HG02588 (cell line): ENCODE data around the gene KATNB1.
"Not testable (repeated sequence)": the region's sequence is repeated elsewhere in the genome, so short reads cannot be mapped to it uniquely, and the experiment has no call there.

Experiments
- ATAC-seq: cut with Tn5 transposase; IDR thresholded peaks from one replicate; pipeline ENCODE4 v1.9.1; 2021; ENCODE audit warnings: mild to moderate bottlenecking, moderate library complexity; ENCODE audit not compliant: unreplicated experiment

Gene KATNB1

DNA sequence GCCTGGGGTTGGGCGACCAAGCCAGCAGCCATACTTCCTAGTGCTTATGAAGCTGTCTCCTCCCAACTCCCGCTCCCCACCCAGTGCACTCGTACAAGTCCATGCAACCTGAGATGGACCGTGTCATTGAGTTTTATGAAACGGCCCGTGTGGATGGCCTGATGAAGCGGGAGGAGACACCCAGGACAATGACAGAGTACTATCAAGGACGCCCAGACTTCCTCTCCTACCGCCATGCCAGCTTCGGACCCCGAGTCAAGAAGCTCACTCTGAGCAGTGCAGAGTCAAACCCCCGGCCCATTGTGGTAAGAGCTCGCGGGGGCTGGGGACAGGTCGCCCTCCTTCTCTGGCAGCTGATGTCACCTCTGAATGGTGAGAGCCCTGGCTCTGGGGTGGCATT lies 11.0 kb upstream of the KATNB1 start:
- ATAC-seq, result no peak

DNA sequence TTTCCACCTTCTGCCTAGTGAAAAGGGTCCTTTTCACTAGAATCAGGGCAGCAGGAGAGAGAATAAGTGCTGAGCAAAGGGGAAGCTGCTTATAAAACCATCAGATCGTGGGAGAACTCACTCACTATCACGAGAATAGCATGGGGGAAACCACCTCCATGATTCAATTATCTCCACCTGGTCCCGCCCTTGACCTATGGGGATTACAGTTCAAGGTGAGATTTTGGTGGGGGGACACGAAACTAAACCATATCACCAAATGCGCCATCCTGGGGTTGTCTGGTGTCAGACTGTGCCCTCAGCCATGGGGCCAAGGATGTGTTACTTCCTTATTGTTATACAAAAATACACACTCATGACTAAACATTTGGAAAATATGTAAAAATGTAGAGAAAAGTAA lies 10.4 kb upstream of the KATNB1 start:
- no peak for ATAC-seq

DNA sequence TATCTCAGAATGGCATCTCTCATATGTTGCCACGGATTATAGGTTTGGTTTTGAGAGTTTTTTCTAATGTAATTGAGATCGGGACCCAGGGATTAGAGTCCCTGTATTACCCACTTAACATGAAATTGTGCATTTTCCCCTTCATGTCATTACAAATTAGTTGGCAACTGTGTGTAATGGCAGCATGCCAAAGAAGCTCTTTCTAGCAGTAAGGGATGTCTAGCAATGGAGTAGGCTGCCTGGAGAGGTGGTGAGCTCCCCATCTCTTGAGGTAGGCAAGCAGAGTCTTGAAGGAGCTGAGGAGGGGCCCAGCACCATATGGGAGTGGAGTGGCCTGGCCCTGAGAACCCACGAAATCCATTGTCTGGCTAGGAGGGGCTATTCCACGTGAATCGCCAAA lies 10.0 kb upstream of the KATNB1 start:
- no peak for ATAC-seq

DNA sequence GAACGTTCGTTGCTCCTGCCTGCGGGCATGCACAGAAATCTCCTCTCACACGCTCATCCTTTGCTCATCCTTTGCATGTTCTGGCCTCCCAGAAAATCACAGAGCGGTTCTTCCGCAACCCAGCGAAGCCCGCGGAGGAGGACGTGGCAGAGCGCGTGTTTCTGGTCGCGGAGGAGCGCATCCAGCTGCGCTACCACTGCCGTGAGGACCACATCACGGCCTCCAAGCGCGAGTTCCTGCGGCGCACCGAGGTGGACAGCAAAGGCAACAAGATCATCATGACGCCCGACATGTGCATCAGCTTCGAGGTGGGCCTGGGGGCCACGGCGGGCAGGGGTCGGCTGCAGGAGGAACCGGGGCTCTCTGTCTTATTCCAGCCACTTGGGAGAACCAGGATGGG lies 9.6 kb upstream of the KATNB1 start:
- no peak for ATAC-seq

DNA sequence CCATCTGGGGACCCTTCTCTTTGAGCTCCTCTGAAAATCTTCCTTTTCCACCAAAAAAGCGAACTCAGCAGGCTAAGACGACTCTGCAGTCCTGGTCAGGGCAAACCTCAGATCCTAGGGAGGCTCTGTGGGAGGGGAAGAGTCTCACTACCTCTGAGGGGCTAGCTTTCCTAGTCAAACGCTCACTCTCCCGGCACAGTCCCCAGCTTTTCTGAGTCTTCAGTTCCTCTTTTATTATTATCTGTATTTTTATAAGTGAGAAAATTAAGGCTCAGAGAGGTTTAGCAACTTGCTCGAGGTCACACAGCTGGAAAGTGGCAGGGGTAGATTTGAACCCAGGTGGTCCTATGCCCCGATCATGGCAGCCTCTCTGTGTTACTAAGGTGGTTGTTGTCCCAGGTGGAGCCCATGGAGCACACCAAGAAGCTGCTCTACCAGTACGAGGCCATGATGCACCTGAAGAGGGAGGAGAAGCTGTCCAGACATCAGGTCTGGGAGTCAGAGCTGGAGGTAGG lies 9.1 kb upstream of the KATNB1 start:
- ATAC-seq, result no peak

DNA sequence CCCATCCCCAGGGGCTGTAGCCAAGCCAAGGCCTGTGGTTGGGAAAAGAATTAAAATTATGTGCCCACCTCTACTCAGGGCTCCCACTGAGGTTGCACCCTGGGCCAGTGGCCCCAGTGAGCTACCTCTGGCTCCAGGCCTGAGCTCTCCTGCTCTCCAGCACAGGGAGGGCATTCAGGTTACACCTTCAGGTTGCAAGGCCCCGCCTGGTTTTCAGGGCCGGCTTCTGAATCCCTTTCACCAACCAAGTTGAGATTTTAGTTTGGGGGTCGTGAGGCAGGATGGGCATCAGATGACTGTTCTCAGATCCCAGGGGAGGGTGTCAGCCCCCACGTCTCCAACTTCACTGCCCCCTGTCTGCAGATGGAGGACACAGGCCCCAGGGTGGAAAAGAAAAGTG lies 8.0 kb upstream of the KATNB1 start:
- ATAC-seq, result no peak

DNA sequence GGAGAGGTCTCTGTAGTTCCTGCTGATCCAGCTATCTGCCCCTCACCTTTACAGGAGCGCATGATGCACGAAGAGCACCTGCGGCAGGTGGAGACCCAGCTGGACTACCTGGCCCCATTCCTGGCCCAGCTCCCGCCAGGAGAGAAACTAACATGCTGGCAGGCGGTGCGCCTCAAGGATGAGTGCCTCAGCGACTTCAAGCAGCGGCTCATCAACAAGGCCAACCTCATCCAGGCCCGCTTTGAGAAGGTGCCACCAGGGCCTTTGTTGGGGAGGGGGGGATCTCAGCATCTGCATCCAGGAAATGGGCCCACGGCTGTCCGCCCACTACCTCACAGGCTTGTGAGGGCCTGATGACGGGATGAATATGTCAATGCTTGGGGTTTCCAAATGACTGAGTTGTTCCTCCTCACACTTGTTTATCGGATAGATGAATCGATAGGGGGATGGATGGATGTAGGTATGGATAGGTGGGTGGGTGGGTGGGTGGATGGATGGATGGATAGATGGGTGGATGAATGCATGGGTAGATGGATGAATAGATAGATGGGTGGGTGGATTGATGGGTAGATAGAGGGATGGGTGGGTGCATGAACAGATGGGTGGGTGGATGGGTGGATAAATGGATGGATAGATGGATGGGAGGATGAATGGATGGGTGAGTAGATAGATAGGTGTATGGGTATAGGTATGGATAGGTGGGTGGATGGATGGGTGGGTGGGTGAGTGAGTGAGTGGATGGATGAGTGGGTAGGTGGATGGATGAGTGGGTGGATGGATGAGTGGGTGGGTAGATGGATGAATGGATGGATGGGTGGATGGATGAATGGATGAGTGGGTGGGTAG lies 7.0 kb upstream of the KATNB1 start:
- ATAC-seq, result no peak

DNA sequence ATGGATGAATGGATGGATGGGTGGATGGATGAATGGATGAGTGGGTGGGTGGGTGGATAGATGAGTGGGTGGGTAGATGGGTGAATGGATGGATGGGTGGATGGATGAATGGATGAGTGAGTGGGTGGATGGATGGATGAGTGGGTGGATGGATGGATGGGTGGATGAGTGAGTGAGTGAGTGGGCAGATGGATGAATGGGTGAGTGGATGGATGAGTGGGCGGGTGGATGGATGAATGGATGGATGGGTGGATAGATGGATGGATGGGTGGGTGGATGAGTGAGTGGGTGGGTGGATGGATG lies 6.4 kb upstream of the KATNB1 start:
- no peak for ATAC-seq

DNA sequence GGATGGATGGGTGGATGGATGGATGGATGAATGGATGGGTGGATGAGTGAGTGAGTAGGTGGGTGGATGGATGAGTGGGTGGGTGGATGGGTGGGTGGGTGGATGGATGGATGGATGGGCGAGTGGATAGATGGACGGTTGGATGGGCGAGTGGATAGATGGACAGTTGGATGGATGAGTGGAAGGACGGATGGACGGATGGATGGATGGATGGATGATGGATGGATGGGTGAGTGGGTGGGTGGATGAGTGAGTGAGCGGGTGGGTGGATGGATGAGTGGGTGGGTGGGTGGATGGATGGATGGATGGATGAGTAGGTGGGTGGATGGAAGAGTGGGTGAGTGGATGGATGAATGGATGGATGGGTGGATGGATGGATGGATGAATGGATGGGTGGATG lies 5.7 kb upstream of the KATNB1 start:
- ATAC-seq, result not testable (repeated sequence)

DNA sequence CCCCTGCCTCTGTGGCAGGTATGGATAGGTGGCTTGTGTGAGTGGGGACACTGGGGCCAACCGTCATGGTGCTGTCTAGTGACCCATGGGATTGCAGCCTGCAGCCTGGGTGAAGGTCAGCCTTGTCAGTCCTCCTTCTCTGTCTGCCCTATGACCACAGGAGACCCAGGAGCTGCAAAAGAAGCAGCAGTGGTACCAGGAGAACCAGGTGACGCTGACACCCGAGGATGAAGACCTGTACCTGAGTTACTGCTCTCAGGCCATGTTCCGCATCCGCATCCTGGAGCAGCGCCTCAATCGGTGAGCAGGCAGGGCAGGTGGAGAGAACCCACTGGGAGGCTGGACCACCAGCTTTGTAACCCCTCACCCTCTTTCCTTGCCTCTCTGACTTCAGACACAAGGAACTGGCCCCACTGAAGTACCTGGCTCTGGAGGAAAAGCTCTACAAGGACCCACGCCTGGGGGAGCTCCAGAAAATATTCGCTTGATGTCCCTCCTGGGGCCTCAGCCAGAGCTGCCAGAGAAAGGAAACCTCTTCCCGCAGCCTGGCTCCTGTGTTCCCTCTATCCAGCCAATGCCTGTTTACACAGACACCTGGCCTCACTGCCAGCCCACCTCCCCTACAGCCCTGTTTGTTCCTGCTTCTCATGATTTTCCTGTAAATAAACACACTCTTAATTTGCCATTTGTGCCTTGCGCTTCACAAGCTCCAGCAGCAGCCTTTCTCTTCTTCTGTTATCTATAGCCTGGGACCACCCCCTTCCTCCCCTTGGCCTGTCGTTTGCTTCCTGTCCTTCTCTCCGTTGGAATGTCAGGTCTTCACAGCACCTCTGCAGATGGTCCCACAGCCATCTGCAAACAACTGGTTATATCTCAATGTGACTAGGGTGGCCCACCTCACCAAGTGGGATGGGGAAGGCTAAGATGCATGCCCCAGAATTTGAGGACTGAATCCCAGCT lies 4.5 kb upstream of the KATNB1 start:
- ATAC-seq, result no peak

DNA sequence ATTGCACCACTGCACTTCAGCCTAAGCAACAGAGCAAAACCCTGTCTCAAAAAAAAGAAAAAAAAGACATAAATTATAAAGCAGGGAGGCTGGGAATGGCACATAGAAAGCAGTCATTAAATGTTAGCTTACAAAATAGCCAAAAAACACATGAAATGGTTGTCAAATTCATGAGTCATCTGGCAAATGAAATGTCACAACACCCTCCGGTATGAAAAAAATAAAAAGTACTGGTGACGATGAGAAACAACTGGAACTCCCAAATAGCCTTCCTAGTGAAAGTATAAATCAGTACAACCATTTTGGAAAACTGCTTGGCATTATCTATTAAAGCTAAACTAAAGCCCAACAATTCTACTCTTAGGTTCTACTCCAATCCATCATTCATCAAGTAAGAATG lies 3.5 kb upstream of the KATNB1 start:
- no peak for ATAC-seq

DNA sequence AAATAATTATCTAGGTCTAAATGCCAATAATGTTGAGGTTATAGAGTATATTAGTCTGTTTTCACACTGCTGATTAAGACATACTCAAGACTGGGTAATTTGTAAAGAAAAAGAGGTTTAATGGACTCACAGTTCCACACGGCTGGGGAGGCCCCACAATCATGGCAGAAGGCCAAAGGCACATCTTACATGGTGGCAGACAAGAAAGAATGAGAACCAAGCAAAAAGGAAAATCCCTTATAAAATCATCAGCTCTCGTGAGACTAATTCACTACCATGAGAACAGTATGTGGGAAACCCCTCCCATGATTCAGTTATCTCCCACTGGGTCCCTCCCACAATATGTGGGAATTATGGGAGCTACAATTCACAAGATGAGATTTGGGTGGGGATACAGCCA lies 2.9 kb upstream of the KATNB1 start:
- ATAC-seq, result no peak

DNA sequence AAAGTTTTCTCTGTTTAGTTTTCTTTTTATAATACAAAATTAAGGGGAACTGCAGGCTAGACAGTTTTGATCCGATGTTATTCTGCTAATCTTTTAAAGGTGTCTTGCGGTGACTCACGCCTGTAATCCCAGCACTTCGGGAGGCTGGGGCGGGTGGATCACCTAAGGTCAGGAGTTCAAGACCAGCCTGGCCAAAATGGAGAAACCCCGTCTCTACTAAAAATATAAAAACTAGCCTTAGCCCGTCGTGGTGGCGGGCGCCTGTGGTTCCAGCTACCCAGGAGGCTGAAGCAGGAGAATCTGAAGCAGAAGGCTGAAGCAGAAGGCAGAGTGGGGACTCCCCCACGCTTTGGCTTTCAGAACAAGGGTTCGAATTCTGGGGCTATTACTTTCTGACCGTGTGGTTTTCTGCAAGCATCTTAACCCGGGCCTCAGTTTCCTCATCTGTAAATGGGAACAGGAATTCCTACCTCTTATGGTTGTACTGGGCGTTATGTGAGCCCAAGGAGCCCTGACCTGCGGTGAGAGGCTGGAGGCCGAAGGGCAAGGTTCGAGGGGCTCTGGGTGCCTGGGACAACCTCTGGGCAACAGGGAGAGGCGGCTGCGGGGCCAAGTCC lies 1.2 kb upstream of the KATNB1 start:
- no peak for ATAC-seq

DNA sequence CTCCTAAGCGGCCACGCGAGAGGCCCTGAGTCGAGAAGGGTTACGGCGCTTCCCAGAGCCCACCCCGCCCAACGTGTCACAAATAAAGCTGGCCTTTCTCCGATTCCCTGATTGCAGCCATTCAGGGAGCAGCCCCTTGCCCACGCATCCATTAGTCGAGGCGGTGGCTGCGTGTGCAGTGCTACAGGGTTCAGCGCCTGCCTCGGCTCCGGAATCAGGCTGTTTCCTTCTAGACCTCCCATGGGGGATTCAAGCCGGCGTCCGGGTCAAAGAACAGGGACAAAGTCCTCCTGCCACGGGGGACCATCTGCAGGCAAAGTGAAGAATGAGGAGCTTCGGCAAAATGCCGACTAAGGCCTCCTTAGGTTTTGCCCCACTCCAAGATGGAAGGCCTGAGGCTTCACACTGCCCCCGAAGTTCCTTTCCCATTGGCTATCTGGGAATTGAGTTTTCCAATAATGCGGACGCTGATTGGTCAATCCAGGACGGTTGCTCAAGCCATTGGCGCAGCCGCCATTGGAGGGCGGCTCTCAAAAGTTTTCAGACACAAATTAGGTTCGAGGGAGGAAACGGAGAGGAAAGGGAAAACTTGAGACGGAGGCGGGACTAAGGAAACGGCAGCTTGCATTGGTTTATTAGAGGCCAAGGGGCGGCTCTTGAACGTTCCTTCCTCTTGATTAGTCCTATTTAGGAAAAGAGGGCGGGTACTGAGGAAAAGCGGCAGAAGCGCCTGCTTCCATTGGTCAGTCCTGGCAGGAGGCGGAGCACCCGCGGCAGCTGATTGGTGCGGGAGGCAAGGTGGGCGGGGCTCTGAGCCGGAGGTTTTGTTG lies 430 bp upstream of the KATNB1 start:
- ATAC-seq, result peak; percentile 89

DNA sequence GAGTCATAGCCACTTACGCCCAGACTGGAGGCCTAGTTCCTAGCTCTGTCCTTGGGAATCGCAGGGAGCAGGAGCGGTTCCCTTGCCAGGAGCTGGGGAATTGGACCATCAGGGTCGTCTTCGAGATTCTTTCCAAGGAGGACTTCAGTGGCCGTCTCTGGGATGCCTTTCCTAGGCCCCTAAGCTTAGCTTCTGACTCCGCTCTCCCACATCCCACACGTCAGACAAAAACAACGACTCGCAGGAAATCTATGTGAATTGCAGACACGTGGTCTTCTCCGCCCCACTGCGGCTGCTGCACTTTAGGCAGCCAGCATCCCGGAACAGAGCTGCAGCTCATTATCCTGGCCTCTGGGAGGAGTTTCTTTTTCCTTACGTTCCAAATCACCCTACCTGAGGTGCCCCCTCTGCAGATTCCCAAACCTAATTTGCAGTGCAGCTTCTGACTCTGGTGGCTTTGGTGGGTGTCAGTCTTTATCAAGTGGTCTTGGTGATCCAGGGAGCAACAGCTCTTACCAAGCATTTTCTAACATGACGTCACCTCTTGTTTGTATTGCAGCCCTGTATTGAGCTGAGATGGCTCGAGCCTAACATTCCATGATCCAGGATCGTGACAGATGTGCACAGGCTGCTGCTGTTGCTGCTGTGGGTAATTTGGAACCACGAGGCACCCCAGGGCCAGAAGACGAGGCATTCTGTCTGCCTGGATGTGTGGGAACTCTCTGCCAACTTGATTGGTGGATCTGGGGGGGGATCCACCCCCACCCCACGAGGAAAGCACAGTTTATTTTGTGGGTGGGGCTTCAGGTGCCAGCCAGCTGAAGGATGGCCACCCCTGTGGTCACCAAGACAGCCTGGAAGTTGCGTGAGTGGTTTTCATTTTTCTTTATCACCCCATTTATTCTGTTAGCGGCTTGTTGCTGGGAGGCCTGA lies 1.1 kb downstream of the KATNB1 start:
- no peak for ATAC-seq

DNA sequence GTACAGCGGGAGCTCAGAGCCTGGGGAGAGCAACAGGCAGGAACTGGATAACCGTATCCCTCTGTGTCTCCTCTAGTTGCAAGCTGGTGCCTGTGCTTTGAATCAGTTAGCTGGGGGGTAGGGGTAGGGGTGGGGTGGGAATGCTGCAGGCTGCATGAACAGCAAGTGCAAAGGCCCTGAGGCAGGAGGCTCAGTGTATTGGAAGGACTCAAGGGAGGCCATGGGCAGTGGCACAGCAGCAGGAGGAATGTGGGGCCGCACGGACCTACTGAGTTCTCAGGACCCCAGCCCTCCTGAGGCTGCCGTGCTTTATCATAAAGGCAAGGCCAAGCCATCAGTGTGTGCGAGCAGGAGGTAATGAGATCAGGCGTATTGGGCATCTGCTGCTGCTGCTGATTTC lies 3.3 kb downstream of the KATNB1 start:
- no peak for ATAC-seq

DNA sequence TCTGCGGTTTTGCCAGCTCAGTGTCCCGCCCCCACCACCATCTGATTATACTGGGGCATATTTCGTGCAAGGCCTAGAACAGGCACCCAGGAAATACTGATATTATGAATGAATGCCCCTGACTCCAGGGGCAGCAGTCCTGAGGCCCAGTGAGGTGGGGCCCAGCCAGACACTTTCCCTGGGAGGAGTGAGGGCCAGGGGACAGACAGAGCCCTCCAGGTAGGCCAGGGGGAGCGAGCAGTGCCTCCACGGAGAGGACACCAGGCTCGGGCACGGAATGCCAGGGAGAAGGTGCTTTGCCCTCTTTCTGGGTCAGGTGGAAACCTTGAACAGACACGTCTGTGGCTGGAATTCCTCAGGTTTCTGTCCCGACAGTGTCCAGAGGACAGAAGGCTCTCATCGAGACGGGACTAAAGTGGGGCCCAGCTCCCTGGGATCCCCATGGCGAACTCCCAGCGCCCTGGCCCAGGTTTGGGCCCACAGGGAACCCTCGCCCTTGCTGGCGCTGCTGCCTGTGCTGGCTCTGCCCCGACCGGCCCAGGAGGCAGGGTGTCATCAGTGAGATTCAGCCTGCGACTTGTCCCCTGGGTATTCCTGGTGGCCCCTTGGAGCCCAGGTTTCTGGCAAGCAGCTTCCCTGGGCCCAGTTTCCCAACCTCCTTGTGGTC lies 4.3 kb downstream of the KATNB1 start:
- no peak for ATAC-seq

DNA sequence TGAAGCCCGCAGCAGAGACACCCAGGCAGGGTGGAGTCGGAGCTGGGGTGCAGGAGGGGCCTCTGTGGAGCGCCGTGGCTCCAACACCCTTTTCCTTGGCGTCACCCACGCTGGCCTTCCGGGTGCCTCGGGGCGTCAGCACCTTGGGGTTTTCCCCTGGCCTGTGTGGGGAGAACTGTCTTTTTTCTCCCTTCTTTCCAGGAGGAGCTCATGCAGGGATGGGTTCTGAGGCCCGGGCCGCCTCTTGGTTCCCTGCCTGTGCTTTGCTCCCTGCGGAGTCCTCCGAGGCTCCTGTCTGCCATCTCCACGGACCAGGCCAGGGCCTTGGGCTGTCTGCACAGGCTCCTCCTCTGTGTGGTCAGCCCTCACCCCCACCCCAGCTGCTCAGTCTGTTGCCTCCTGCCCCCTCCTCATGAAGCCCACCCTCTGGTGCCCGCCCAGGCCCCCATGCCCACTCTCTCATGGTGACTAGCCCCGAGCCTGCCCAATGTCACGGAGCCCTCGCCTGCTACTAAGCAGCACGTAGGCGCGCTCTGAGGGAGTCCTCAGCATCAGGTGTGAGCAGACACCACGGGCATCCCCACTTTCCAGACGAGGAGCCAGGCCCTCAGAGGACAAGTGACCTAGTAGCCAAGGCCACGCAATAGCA lies 5.0 kb downstream of the KATNB1 start:
- no peak for ATAC-seq
